ENCODE results near the gene HDLBP.

The HDLBP gene

DNA sequence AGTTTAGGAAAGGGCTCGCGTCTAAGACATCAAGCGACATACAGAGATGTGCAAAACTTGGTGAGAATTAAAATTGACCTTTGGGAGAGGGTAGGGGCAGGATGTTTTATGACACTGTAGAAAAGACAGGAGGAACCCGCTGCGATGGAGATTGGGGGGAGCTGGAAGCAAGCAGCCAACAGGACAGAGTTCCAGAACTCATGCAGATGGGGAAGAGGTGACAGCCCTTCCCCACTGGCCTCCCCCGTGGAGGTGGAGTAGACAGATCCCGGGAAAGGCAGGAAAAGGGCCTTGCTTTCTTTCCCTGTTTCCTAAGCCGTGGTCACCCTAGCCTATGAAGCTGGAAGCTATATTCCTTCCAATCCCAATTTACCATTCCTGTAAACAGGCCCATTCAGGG is 87.9 kb downstream of the HDLBP start:
- no peak for DNase-seq

DNA sequence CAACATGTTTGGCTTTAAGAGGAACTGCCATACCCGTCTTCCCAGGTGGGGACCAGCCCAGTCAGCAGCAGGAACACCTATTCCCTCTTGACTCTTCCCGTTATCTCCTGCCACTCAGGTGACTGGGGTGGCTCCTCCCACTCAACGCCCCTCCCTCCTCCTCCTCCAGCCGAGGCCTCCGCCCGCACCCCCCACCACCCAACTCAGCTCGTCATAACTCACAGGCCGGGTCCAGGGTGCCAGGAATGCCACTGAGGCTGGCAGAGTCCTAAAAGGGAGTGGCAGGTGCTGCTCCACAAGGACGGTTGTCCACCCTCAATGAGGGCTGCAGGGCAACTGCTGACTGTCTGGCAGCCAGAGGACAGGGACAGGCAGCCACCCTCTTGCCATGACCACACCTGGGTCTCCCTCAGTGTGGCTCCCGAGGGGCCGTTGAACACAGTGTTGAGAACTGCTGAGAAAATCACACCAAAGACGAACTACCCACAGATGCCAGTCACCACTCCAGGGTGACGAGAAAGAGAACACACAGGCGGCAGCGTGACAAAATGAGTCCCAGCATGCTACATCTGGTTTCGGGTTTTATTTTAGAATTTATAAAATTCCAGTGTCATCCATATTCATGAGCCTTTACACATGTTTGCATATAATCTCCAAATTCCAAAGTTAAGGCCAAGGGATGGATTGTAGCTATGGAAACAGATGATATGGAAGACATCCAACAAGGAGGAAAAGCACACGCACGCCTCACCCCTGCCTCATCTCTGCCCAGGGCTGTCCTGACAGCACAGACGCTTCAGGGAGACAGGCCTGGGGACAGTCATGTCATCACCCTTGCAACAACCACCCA is 88.5 kb downstream of the HDLBP start:
- DNase-seq: no peak

DNA sequence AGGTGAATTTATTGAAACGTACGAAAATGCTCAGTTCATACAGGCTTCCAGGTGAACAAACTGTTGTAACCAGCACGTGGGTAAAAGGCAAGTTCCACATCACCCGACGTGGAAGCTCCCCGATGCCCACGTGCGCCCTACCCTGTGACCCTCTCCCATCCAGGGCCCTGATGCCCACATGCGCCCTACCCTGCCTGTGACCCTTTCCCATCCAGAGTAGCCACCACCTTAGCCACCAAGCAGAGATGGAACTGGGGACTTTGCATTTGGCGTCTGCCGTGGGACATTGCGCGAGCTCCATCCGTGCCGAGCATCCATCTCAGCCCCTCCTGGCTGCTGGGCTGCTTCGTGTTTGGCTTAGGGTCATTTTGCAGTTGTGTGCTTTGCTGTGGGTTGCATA is 89.5 kb downstream of the HDLBP start:
- DNase-seq: no peak

- DNase-seq: no peak
These were observed 89.9 kb downstream of the HDLBP start for GRCh38 chr2:241225545-241225944.

DNA sequence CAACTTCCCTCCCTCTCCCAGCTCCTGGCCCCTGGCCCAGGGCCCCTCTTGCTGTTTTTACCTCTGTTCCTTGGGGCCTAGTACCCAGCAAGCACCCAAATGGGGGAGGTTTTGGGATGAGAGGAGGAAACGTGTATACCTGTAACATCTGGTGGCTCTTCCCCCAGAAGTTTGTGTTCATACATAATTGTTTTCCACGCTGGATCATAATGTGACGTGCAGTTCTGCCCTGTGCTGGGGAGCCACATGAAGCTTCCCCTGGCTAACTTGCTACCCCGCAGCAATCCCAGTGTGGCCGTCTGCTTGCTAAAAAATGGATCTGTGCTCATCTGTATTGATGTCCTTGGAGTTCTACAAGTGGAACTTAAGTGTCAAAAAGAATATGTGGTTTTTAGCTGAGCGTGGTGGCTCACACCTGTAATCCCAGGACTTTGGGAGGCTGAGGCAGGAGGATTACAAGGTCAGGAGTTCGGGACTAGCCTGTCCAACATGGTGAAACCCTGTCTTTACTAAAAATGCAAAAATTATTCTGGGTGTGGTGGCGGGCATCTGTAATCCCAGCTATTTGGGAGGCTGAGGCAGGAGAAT is 90.5 kb downstream of the HDLBP start:
- no peak for DNase-seq

DNA sequence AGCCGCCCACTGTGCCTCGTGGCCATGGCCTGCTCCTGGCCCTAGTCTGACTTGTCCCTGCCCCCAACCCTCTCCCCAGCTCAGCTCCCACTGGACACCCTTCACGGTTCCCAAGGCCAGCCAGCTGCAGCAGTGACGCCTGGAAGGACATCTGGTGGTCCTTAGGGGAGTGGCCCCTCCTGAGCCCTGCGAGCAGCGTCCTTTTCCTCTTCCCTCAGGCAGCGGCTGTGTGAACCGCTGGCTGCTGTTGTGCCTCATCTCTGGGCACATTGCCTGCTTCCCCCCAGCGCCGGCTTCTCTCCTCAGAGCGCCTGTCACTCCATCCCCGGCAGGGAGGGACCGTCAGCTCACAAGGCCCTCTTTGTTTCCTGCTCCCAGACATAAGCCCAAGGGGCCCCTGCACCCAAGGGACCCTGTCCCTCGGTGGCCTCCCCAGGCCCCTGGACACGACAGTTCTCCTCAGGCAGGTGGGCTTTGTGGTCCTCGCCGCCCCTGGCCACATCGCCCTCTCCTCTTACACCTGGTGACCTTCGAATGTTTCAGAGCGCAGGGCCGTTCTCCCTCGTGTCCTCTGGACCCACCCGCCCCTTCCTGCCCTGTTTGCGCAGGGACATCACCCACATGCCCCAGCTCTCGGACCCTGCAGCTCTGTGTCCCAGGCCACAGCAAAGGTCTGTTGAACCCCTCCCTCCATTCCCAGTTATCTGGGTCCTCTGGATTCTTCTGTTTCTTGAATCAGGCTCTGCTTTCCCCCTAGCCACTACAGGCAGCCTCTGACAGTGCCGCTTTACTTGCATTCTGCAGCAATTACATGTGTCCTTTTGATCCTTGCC is 91.2 kb downstream of the HDLBP start:
- DNase-seq: no peak

DNA sequence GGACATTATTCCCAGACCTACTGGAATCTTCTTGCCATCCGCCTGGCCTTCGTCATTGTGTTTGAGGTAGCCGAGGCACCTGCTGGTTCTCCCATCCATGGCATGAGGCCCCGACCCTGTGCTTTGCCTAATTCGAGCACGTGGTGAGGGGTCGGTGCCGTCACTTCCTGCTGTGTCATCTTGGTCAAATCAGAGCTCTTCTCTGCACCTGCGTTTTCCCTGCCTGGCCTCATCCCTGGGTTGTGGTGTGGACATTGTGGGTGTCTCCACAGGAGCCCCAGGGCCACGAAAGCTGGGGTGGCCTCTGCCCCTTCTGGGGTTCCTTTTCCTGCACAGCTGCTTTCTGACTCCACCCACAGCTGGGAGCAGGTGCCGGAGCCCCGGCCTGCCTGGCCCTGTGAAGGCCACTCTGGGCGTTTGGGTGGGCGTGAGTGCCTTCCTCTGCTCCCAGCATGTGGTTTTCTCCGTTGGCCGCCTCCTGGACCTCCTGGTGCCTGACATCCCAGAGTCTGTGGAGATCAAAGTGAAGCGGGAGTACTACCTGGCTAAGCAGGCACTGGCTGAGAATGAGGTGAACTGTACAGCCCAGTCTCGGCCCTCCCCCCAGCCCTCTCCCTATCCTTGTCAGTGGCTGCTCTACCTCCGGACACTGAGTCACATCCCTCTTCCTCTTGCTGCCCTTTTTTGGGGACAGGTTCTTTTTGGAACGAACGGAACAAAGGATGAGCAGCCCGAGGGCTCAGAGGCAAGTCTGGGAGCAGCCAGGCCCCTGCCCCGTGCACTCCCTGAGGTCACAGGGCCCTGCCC is 92.1 kb downstream of the HDLBP start:
- DNase-seq: no peak

GRCh38 chr2:241219856-241220356 is 95.6 kb downstream of the HDLBP start:
- DNase-seq: no peak

- DNase-seq: no peak
These were observed 96.5 kb downstream of the HDLBP start for GRCh38 chr2:241219030-241219382.

GRCh38 chr2:241218131-241219029 is 97.1 kb downstream of the HDLBP start:
- no peak for DNase-seq

- DNase-seq: no peak
These were observed 98.0 kb downstream of the HDLBP start for GRCh38 chr2:241217320-241218031.

- DNase-seq: no peak
These were observed 99.2 kb downstream of the HDLBP start for GRCh38 chr2:241216211-241216761.

DNA sequence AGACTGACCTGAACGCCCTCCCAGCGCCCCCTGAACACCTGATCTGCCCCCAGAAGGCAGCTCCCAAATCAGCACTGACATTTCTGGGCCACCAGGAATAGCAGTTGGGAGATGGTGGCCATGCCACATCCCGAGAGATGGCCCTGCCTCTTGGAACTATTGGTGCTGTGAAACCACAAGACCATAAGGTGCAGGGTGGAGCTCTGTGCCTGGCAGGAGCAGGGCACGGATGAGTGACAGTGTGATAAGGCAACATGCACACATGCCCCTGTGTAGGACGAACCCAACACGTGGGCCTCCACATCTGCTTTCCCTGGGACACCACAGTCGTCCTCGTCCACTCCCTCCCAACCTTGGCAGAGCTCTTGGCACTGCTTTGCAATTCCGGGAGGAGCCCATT is 100.1 kb downstream of the HDLBP start:
- no peak for DNase-seq

DNA sequence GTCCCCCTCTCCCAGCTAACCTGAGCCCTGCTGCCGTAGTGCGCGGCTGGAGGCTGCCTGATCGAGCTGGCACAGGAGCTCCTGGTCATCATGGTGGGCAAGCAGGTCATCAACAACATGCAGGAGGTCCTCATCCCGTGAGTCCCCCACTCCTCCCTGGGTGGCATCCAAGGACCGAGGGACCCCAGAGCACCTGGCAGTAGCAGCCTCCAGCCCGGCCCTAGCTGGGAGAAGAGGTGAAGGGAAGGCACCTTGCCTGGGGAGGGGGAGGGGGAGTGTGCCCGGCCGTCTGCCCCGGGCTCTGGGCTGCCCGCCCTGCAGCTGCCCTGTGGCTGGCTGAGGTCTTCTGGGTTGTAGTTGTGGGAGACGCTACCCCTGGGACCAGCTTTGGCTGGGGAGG is 100.7 kb downstream of the HDLBP start:
- DNase-seq: no peak

- DNase-seq: no peak
These were observed 101.3 kb downstream of the HDLBP start for GRCh38 chr2:241214209-241214608.

- DNase-seq: no peak
These were observed 101.9 kb downstream of the HDLBP start for GRCh38 chr2:241213567-241213966.

- no peak for DNase-seq
These were observed 102.4 kb downstream of the HDLBP start for GRCh38 chr2:241213041-241213440.

DNA sequence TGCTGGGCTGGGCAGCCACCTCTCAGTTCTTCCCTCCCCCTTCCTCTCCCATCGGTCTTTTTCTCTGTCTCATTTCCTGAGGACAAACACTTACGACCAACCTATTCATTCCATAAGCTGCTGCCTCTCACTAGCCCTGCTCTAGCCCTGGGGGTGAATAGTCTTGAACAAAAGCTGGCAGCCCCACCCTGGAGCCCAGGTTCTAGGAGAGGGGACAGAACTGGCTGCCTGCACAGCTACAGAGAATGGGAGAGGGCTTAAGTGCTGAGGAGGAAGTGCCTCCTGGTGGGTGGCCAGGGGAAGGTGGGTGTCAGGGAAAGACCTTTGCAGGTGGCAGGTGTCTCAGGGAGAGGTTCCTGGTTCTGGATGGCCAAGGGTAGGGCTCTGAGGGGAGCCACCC is 104.2 kb downstream of the HDLBP start:
- DNase-seq: no peak

- no peak for DNase-seq
These were observed 106.2 kb downstream of the HDLBP start for GRCh38 chr2:241209271-241209670.

DNA sequence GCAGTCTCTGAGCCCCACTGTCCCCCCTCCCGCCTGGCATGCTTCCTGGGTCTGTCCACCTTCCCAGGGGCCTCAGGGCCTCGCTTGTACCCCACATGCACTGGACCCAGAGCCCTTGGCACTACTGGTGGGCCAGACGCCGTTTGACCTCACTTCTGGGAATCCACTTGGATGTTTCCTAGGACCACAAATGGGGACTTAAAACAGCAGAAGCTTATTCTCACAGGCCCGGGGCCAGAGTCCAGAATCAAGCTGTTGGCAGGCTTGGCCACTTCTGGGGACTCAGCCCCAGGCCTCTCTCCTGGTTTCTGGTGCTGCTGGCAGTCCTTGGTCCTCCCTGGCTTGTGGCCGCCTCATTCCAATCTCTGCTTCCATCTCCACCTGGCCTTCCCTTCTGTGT is 107.4 kb downstream of the HDLBP start:
- DNase-seq: no peak

DNA sequence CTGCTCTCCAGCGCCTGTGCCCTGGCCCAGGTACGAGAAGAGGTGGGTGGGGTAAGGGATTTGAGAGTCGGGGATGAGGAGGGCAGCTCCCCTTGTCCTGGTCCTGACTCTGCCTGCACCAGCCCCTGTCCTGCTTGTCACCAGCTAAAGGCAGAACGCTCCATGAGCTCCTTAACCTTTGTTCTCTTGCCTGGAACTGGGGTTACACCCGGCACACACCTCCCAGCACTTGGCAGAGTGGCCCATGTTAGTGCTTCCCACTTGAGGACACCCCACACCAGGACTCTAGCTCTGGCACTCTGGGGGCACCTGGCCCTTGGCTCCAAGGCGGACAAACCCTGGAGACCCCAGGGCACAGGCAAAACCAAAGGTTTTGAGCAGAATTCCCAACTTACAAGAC is 107.8 kb downstream of the HDLBP start:
- no peak for DNase-seq

All from SIG-M5 (cell line).